Pulmonary artery endothelial cell (primary cell): ENCODE data around the gene POLR1A. TPM values are rescaled to one million over a fixed set of nuclear protein-coding genes. Genes with fewer than 3 reads are reported as not detected.

Experiments used
- DNase-seq: peaks from one replicate; pipeline ENCODE4 v3.0.0-alpha.2; 2011; ENCODE audit warnings: low read depth, low spot score
- total RNA-seq: library from RNA; depleted of rRNA; stranded (reverse); fragments of >200 nt; gene quantifications from 2 replicates; pipeline ENCODE4 v1.2.3, GENCODE V29; 2014

POLR1A gene
- 14.8 and 23.3 TPM in 2 replicates for total RNA-seq

DNA sequence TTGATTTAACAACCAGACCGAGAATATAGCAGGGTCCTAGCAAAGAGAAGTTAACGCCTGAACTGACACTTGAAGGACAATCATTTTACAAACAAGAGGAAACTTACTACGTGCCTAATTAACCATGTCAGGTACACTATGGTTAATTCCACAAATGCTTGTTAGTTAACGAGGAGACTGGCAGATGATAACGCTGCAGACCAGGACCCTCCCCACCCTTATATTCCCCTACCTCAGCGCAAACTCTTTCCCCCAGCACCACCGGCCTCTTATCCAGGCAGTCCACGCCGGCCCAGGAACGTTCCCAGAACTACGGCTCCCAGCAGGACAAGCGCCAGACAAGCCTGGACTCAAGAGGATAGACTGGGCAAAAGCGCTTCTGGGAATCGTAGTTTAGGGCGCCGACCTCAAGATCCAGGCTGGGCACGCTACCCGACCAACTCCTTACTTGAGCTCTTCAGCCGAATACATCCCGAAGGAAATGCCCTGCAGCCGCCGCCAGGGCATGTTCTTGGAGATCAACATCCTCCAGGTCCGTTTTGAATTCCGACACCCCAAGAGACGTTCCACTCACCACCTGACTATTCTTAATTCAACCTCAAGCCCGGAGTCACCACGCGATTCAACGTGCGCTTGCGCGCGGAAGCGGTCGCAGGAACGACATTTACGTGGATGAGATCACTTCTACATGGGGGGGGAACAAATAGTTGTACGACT is at the start of gene POLR1A:
Gene POLR1A, minus strand, starts transcription at position 635 of the 717 bp plus-strand sequence. Its CDS starts 110 bp downstream, at position 525.
- peak; percentile 84 for DNase-seq

DNA sequence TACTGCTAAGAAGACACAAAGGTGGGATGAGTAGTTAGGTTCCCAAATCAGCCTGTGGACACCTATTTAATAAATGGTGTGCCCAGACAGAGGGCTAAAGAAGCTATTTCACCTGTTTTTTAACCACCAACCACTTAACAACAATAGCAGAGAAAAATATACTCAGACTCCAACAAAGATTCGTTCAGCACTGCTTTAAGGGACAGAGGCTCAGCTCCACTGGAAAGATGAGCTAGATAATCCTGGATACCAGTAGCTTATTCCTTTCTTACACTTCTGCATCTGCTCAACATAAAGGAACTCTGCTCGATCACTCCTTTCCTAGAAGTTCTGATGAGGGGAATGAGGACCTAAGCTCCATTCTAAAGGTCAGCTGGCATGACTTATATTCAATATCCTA is 44.8 kb upstream of the POLR1A start:
- no peak for DNase-seq

DNA sequence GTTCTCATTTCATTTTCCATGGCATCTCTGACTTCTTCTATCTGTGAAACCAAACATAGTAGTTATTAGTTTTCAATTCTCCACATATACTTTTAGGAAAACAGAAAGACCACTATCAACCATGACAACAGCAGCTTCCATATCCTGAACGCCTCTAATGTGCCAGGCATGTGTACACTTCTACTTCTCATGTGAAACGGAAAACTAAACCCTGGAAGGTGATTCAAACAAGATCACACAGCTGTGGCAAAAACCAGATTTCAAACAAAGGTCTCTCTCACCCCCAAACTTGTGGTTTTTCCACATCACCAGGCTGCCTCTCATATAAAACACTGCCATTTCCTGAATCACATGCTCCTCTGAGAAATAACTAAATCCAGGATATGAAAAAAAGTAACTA is 42.1 kb upstream of the POLR1A start:
- DNase-seq, result no peak

DNA sequence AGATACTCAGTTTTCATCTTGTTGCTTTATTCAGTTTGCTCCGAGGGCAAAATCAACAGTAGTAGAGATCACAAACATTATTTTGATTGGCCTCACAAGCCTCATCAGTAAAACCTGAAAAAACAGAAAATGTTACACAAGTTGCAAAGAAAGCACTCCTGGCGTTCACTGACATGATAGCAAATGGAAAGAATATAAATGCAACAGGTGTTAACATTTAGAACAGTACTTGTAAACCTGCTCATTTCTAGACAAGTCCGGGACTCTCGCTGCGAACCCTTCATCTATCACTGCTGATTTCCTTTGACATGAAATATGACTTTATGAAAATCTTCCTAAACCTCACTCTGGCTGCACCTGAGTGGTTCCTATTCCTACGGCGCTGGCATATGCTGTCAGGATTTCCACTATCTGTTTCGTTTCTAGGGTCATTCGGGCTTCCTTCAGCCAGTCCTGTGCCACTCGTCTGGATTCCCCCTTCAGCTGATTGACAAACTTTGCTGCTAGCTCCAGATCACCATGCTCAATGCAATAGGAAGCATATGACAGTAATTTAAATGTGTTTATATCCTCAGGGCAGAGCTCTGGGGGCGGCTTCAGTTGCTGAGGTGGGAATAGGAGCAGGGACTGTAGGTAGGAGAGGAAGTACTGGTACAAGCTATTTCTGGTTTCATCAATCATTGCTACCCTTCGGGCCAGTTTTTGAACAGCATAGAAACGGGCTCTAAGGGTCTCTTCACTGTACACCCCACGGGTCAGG is 38.4 kb upstream of the POLR1A start:
- DNase-seq, result no peak

DNA sequence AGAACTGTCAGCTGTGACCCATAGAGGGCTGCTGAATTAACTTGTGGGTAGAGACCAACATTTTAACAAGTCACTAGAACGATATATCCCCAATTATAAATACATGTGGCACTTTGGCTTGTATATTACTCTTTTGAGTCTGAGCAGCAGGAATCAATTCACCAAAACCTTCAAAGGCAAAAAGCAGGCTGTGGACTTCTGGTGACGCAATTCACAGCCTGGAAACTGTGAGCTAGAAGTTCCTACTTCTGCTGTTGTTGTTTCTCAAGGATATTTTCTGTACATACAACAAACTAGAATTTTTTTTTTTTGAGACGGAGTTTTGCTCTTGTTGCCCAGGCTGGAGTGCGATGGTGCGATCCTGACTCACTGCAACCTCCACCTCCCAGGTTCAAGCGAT is 37.6 kb upstream of the POLR1A start:
- no peak for DNase-seq

DNA sequence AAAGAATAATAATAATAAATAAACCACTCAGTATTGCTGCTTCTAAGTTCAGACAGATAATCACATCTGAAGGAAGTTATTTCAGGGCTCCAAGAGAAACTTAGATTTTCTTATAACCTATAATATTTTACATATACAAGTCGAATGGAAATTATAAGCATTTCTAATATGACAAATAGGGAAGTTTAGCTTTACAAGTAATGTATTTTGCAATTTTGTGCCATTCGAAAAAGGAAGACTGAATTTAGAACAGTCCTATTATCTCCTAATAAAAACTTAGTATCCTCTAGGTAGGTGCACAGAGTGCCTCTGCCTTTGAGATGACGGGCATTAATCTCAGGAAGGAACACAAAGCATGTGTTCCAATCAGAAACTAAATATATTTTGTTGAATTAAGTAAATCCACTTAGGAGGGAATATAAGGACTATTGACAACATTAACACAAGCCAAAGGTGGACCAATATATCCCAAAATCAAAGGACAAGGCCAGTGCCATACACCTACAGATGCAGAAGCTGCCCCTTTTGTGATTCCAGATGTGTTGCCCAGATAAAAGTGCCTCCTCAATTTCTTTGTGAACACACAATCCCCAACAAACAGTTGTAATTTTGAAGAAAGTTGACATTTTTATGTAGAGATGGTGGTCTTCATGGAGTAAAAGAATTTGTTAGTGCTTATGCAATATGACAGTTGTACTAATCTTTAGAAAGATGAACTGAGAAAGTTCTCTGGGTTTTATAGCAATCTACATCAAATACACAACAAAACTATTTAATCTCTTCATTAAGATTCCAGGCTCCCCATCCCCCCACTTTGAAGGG is 37.0 kb upstream of the POLR1A start:
- no peak for DNase-seq

DNA sequence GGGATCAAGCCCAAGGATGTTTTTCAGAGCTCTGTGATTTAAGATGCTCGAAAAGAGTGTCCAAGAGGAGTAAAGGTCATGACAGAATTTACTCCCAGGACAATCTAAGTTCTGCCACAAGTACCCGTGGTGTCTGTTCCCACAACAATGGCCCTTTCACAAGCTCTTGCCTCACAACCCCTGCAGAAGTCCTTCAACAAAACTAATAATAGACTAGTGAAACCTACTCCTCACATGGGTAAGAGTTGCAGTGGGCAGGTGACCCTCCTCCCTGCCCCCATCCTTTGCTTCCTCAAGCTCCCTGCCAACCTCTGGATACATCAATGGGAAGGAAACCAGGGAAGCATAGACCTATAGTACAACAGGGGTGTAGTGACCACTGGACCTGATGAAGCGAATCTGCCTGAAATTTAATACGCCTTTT is 35.3 kb upstream of the POLR1A start:
- no peak for DNase-seq

DNA sequence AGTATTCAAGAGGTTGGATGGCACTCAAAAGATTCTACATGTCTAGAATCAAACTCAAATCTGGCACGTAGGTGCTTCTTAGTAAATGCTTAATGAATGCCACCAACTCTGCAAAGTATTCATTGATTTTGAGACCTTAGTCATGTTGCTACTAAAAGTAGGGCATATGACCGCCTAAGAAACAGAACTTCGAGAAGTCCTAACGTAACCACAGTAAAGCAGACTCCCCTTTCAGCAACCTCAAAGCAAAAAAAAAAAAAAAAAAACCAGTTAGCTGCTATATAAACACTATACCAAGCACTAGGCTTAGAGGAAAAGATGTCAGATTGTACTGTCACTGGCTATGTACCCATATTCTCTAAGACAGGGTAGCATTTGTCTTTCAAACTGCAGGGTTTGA is 34.3 kb upstream of the POLR1A start:
- no peak for DNase-seq

DNA sequence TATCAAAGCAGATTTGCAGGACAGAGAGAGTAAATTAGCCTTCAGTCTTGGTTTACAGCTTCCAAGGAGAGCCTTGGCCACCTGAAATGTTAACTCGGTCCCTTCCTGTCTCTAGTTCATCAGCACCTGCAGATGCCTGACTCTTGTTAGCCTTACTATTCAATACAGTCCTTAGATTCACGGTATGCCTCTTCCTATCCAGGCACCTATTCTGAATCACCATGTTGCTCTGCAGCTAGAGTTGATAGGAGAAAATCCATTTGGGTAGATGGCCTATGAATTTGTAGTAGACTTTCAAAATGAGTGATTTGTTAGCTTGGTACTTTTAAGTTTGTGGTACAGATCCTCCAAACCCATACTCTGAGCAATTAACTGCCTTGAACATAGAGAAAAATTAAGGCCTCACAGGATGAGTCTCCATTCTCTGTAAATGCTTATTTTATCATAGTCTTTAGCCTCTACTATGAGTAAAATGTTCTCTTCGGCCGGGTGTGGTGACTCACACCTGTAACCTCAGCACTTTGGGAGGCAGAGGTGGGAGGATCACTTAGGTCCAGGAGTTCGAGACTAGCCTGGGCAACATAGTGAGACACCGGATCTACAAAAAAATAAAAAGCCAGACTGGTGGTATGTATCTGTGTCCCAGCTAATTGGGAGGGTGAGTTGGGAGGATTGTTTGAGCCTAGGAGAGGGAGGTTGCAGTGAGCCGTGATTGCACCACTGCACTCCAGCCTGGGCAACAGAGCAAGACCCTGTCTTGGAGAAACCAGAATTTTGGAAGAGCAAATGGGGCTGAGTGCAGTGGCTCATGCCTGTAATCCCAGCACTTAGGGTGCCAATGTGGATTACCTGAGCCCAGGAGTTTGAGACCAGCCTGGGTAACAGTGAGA is 33.3 kb upstream of the POLR1A start:
- DNase-seq, result no peak

DNA sequence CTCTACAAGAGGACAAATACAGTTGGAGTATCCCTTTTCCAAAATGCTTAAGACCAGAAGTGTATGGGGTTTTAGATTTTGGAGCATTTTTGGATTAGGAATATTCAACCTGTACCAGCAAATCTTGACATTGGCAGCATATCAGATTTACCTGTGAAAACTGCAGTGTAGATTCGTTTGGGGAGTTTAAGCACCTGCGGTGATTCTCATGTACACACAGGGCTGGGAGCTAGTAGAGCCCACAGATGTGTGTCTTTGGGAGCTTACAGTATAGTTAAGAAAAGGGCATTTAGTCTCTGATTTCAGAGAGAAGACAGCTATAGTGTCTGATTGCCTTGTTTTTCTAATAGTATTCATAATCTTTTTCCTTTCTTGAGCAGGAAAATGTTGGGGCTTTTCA is 30.5 kb upstream of the POLR1A start:
- no peak for DNase-seq

DNA sequence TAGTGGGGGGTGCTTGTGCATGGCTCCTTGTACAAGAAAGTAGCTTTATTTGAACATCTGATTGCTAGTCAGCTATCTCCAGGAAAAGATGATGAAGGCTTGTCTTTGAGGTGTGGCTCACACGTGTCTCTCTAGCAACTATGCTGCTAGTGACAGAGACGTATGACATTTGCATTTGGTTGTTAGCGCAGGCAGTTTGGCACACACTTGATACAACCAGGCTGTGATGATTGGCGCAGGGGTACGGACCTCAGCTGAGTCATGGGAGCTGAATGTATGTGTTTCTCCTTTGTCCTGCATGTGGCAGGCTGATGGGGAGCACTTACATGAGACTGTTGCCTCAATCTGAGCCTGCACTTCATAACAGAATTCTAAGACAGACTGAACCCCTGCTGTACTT is 30.0 kb upstream of the POLR1A start:
- no peak for DNase-seq

DNA sequence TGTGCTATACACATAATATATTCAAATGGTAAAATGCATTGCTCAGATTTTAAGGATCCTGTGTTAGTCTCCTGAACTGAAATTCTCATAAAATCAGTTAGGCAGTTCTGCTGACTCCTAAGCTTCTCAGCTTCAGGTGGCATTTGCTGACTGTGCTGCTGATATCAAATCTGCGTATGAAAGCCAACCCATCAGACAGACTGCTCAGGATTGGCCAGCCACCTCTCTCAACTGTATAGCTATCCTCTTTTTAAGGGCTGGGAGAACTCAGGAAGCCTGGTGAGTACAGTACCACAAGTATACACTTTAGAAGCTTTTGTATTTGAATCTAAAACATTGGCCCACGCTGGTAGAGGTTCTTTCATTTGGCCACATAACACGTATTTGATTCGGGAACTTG is 29.0 kb upstream of the POLR1A start:
- no peak for DNase-seq

DNA sequence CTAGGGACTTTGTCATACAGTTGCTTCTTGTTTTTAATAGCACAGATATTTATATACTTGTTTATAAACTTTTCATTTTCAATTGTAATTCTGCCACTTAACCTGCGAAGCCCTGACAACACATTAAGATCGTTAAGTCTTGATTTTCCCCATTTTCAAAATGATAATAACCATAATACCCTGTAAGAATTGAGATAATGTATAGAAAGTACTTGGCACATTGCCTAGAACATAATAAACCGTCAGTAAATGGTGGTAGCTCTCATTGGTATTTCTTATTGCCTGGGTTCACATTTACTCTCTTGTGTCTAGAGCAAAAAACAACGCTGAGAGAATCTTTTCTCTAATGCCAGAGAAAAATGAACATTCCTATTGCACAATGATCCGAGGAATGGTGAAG is 19.0 kb upstream of the POLR1A start:
- DNase-seq, result no peak

DNA sequence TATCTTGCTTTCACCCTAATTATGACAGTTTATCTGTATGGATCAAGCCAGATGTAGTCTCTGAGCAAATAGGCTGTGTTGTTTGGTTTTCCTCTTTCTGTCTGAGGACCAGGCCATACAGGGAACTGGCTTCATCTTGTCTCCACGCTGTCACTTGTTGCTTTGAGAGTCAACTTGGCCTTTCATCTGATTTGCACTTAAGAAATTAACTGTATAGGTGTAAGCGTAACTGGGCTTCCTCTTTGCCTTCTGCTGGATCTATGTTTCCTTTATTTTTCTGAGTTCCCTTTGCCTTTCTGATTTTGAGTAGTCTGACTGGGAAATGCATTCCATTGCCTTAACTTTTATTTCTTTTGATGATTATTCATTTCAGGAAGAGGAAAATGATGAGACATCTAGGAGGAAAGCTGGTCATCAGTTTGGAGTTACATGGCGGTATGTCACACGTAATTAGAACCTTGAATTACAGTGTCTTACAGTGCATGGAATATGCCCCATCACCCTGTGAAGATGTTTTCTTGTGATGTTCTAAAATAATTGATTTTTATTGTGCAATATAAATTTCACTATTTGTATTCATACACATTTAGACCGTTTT is 17.7 kb upstream of the POLR1A start:
- DNase-seq, result no peak

DNA sequence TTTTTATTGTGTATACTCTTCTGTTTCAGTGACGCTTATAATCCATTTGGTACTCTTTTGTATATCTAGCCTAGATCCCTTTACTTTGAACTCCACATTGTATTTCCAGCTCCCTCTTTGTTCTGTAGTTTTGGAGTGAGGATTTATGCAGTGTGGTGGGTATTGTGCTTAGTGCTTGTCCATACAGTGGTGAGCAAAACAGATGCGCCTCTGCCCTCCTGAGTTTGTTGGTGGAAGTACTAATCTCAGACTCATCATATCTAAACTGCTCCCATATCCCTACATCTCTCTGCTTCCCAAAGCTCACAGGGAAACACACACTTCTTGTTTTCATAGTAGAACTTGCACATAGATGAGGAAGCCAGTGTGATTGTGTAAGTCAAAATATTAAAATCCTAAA is 12.4 kb upstream of the POLR1A start:
- DNase-seq, result no peak

DNA sequence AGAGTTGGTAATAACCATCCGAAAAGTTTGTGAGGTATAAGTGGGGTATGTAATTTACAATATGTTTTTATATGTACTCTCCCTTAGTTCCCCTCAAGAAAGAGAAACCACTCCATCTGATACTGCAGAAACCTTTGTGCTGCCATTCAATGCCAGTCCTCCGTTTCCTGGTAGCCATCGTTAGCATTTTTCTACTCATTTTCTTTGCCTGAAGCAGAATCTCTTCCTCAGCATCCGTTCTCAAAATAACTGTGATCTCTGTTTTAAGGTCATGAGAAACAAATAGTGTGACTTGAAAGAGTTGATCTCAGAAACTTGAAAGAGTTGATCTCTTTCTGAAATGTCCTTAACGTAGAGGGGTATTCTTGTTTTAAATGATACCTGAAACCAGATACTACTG is 1.3 kb upstream of the POLR1A start:
- no peak for DNase-seq

DNA sequence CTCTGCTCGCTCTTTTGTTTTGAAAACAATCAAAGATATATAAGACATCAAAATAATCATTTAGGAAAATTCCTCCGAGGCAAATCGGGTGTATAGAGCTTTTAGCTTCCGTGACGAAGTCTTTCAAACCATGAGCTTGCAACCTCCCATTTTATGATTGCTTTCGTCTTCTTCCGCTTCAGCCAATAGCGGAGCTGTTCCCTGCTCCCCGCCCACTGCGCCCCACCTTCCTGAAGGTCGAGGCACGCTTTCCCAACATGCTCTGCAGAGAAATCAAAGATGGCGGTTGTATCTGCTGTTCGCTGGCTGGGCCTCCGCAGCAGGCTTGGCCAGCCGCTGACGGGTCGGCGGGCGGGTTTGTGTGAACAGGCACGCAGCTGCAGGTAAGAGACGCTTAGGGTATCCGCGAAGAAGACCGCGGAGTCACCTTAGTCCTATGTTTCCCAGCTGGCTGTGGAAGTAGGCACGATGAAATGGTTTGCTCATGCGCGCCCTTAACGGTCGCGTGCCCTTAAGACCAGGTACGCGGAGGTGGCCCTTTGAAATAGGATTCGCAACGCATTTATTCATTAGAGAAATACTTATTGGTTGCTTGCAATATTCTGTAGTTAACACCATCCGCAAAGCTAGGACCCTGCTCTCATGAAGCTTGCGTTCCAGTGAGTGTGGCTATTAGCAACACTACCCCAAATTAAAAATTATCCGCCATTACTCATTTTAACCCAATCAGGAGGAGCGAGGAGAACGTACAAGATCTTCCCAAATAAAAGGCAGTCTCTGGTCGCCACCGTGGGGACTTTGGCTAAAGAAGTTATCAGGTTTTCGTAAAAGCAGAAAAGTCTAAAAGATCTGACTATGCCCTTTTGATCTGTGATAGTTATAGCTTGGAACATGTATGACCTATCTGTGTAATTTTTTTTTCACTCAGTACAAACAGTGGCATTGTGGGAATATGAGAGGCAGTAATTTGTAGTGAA is 571 bp upstream of the POLR1A start, which contains the start of gene PTCD3:
Gene PTCD3, plus strand, starts transcription at position 267 of the 977 bp plus-strand sequence. Its CDS starts 13 bp downstream, at position 280.
- DNase-seq, result peak; percentile 85

DNA sequence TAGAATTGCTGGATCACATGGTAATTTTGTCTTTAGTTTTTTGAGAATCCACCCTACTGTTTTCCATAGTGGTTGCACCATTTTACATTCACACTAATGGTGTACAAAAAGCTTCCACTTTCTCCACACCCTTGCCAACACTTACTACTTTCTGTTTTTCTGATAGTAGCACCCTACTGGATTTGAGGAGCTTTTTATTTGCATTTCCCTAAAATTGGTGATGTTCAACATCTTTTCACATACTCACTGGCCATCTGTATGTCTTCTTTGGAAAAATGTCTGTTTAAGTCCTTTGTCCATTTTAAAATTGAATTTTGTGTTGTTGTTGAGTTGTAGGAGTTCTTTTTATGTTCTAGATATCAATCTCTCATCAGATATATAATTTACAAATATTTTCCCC is 3.5 kb downstream of the POLR1A start:
- DNase-seq, result no peak

DNA sequence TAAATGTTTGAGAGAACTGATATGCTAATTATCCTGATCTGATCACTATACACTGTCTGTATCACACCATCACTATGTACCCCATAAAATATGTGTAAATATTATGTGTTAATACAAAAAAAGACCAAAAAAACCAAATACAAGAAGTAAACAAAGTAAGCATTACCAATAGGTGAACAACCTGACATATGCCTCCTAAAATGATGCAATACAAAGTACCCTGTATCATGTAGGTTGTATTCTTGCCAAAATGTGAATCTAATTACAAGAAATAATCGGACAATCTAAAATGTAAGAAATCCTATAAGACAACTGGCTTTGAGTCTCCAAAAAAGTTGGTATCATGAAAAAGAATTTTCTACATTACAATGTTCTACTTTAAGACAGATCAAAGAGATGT is 7.8 kb downstream of the POLR1A start:
- DNase-seq, result no peak
